Measurements from ENCODE around the gene EPB41L1.

EPB41L1 gene

GRCh38 chr20:36272547-36273220, 118.1 kb downstream of the EPB41L1 start:
- H3K27ac ChIP-seq (ENCODE audit: low read depth, low read length, severe bottlenecking), result no peak overlapping the region
- no peak overlapping the region for H3K4me3 ChIP-seq (ENCODE audit: extremely low read depth, insufficient read depth, low read length, poor library complexity, severe bottlenecking)
- H3K4me1 ChIP-seq (ENCODE audit: control insufficient read depth, insufficient read depth, low read length, poor library complexity, severe bottlenecking), result peaks cover 4% of the 10 kb centered on the region
- 87% methylated on average over 8 to 10 of the region's 12 CpGs for WGBS, 2 experiments (ENCODE audit: insufficient coverage in 2 of 2)
- no peaks in the 10 kb centered on the region for H3K9me3 ChIP-seq (ENCODE audit: control insufficient read depth, low read length)
- H3K36me3 ChIP-seq (ENCODE audit: control insufficient read depth, insufficient read depth, low read length), result no peaks in the 10 kb centered on the region

DNA sequence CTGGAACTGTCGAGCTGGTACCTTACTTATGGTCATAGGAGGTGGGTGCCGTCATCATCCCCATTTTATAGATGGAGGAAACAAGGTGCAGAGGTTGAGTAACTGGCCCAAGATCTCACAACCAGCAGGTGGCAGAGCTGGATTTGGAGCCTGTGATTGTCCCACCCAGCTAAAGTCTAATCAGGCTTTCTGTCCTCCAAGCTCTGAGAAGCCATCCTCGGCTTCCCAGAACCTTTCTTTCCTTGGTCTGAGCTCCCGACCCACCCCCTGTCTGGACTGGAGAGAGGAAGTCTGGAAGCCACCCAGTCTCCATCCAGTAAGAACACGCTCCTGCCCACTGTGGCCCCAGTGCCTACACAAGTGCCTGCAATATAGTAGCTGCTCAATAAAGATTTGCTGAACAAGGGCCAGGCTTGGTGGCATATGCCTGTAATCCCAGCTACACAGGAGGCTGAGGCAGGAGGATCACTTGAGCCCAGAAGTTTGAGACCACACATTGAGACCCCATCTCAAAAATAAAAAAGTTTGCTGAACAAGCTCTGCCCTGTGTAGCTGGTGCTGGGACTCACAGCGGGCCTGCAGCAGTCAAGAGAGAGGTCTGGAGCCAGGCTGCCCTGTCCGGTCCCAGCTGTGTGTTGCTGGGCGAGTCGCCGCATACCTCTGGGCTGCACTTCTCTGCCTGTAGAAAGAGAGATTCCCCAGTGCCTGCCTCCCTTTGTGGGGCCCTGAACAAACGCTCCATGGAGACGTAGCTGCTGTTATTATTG, 119.1 kb downstream of the EPB41L1 start:
- 85 to 87% methylated on average over 10 to 11 of the region's 12 CpGs for WGBS, 2 experiments (ENCODE audit: insufficient coverage in 2 of 2)
- no peaks in the 10 kb centered on the region for H3K36me3 ChIP-seq (ENCODE audit: control insufficient read depth, insufficient read depth, low read length)
- no peak overlapping the region for H3K27ac ChIP-seq (ENCODE audit: low read depth, low read length, severe bottlenecking)
- H3K4me3 ChIP-seq (ENCODE audit: extremely low read depth, insufficient read depth, low read length, poor library complexity, severe bottlenecking), result no peak overlapping the region
- H3K4me1 ChIP-seq (ENCODE audit: control insufficient read depth, insufficient read depth, low read length, poor library complexity, severe bottlenecking), result no peaks in the 10 kb centered on the region
- no peaks in the 10 kb centered on the region for H3K9me3 ChIP-seq (ENCODE audit: control insufficient read depth, low read length)

DNA sequence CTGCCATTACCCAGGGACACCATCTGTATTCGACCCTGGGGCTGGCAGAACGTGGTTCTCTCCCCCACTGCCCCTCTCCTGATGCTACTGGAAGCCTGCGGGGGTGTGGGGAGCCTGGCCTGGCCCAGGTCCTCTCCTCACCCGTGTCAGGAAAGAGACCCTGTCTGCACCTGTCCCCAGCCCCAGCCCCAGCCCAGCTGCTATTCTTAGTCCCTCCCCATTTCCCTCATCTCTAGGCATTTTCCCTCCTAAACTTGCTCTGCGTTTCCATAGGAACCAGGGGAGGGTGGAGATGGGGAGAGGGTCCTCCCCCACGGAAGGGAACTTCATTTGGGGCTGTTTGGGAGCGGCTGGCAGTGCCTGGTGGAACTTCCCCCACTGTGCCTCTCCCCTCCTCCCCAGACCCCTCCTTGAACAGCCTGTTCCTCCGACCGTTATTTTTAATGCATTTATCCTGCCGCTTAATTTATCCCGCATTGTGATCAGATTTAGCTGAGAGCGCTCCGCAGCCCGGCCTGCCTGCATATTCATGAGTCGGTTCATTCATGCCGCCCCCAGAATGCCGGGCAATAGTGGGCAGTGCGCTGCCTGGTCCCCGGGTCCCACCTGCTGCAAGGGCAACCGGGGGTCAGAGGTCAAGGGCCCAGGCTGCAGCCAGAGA, 119.8 kb downstream of the EPB41L1 start:
- Histone ChIP-seq H3K9me3 (ENCODE audit: control insufficient read depth, low read length) (no peaks in the 10 kb centered on the region), H3K4me1 (ENCODE audit: control insufficient read depth, insufficient read depth, low read length, poor library complexity, severe bottlenecking) (no peaks in the 10 kb centered on the region), H3K36me3 (ENCODE audit: control insufficient read depth, insufficient read depth, low read length) (no peaks in the 10 kb centered on the region), H3K4me3 (ENCODE audit: extremely low read depth, insufficient read depth, low read length, poor library complexity, severe bottlenecking) (no peak overlapping the region), H3K27ac (ENCODE audit: low read depth, low read length, severe bottlenecking) (no peak overlapping the region)
- 74 to 77% methylated on average over 16 to 17 of the region's 20 CpGs for WGBS, 2 experiments (ENCODE audit: insufficient coverage in 2 of 2)

GRCh38 chr20:36275011-36275410, 120.5 kb downstream of the EPB41L1 start:
- Histone ChIP-seq H3K4me1 (ENCODE audit: control insufficient read depth, insufficient read depth, low read length, poor library complexity, severe bottlenecking) (no peaks in the 10 kb centered on the region), H3K4me3 (ENCODE audit: extremely low read depth, insufficient read depth, low read length, poor library complexity, severe bottlenecking) (no peak overlapping the region), H3K27ac (ENCODE audit: low read depth, low read length, severe bottlenecking) (no peak overlapping the region), H3K36me3 (ENCODE audit: control insufficient read depth, insufficient read depth, low read length) (no peaks in the 10 kb centered on the region), H3K9me3 (ENCODE audit: control insufficient read depth, low read length) (no peaks in the 10 kb centered on the region)
- WGBS, 2 experiments (ENCODE audit: insufficient coverage in 2 of 2), result 84 to 89% methylated on average over 5 of the region's 5 CpGs

DNA sequence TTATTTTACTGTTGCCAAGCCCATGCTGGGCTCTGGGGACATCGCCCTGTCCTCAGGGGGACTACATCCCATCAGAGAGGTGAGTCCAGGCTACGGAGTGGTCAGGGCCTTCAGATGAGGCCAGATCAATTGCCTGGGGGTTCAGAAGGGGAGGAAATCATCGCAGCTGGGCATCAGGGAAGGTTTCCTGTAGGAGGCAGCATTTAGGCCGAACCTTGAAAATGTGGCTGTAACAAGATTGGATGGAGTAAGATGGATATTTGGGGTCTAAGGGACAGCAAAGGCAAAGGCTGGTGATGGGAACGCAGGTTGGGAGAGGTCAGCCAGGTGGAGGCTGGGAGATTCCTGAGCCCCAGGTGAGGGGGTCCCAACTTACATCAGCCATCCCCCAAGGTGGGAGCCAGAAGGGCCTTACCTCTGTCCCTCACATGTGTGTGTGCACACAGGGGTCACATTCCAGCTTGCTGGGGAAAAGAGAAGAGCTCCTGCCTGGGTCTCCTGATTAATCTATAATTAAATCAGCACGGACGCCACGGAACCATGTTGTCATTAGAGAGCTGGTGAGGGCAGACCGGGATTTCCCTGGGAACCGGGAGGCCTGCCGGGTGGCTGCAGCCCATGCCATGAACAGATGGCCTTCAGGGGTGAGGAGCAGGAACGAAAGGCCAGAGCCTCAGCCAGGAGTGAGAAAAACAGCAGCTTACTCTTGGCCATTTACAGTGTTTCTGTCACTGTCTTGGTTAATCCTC, 121.1 kb downstream of the EPB41L1 start:
- no peak overlapping the region for H3K4me3 ChIP-seq (ENCODE audit: extremely low read depth, insufficient read depth, low read length, poor library complexity, severe bottlenecking)
- no peak overlapping the region for H3K27ac ChIP-seq (ENCODE audit: low read depth, low read length, severe bottlenecking)
- H3K36me3 ChIP-seq (ENCODE audit: control insufficient read depth, insufficient read depth, low read length), result no peaks in the 10 kb centered on the region
- WGBS, 2 experiments (ENCODE audit: insufficient coverage in 2 of 2), result 86 to 93% methylated on average over 11 of the region's 12 CpGs
- H3K9me3 ChIP-seq (ENCODE audit: control insufficient read depth, low read length), result no peaks in the 10 kb centered on the region
- H3K4me1 ChIP-seq (ENCODE audit: control insufficient read depth, insufficient read depth, low read length, poor library complexity, severe bottlenecking), result no peaks in the 10 kb centered on the region

- Histone ChIP-seq H3K36me3 (ENCODE audit: control insufficient read depth, insufficient read depth, low read length) (no peaks in the 10 kb centered on the region), H3K4me1 (ENCODE audit: control insufficient read depth, insufficient read depth, low read length, poor library complexity, severe bottlenecking) (no peaks in the 10 kb centered on the region), H3K4me3 (ENCODE audit: extremely low read depth, insufficient read depth, low read length, poor library complexity, severe bottlenecking) (no peak overlapping the region), H3K27ac (ENCODE audit: low read depth, low read length, severe bottlenecking) (no peak overlapping the region), H3K9me3 (ENCODE audit: control insufficient read depth, low read length) (no peaks in the 10 kb centered on the region)
- 88 to 89% methylated on average over 8 of the region's 9 CpGs for whole genome bisulfite sequencing, 2 experiments (ENCODE audit: insufficient coverage in 2 of 2)
Observed at GRCh38 chr20:36277546-36277945, 123.0 kb downstream of the EPB41L1 start.

DNA sequence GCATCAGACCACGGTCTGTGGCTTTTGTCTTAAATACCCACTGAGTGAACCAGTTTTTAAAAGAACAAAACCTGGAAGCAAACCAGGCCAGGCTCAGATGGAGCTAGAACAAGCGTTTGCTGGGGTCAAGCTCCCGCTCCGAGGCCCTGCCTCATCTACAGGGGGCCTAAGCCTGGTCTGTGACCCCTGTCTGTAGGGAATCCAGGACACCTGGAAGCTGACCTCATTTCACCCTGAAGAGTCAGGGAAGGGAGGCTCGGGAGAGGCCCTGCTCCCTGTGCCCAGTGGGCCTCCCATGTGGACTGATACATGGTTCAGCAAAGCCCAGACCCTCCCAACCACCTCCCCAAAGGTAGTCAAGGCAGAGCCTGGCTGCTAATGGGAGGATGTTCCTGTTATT, 124.8 kb downstream of the EPB41L1 start:
- H3K36me3 ChIP-seq (ENCODE audit: control insufficient read depth, insufficient read depth, low read length), result no peaks in the 10 kb centered on the region
- H3K27ac ChIP-seq (ENCODE audit: low read depth, low read length, severe bottlenecking), result no peak overlapping the region
- 75 to 88% methylated on average over 3 to 4 of the region's 5 CpGs for WGBS, 2 experiments (ENCODE audit: insufficient coverage in 2 of 2)
- no peaks in the 10 kb centered on the region for H3K9me3 ChIP-seq (ENCODE audit: control insufficient read depth, low read length)
- H3K4me3 ChIP-seq (ENCODE audit: extremely low read depth, insufficient read depth, low read length, poor library complexity, severe bottlenecking), result no peak overlapping the region
- H3K4me1 ChIP-seq (ENCODE audit: control insufficient read depth, insufficient read depth, low read length, poor library complexity, severe bottlenecking), result no peaks in the 10 kb centered on the region

- no peaks in the 10 kb centered on the region for H3K9me3 ChIP-seq (ENCODE audit: control insufficient read depth, low read length)
- H3K4me3 ChIP-seq (ENCODE audit: extremely low read depth, insufficient read depth, low read length, poor library complexity, severe bottlenecking), result no peak overlapping the region
- no peak overlapping the region for H3K27ac ChIP-seq (ENCODE audit: low read depth, low read length, severe bottlenecking)
- no peaks in the 10 kb centered on the region for H3K4me1 ChIP-seq (ENCODE audit: control insufficient read depth, insufficient read depth, low read length, poor library complexity, severe bottlenecking)
- WGBS, 2 experiments (ENCODE audit: insufficient coverage in 2 of 2), result 84 to 85% methylated on average over 5 to 6 of the region's 6 CpGs
- no peaks in the 10 kb centered on the region for H3K36me3 ChIP-seq (ENCODE audit: control insufficient read depth, insufficient read depth, low read length)
Observed at GRCh38 chr20:36279776-36280175, 125.2 kb downstream of the EPB41L1 start.

GRCh38 chr20:36281785-36282380, 127.3 kb downstream of the EPB41L1 start:
- 91 to 96% methylated on average over 10 of the region's 10 CpGs for WGBS, 2 experiments (ENCODE audit: insufficient coverage in 2 of 2)
- Histone ChIP-seq H3K4me3 (ENCODE audit: extremely low read depth, insufficient read depth, low read length, poor library complexity, severe bottlenecking) (no peak overlapping the region), H3K9me3 (ENCODE audit: control insufficient read depth, low read length) (no peaks in the 10 kb centered on the region), H3K27ac (ENCODE audit: low read depth, low read length, severe bottlenecking) (no peak overlapping the region), H3K4me1 (ENCODE audit: control insufficient read depth, insufficient read depth, low read length, poor library complexity, severe bottlenecking) (no peaks in the 10 kb centered on the region), H3K36me3 (ENCODE audit: control insufficient read depth, insufficient read depth, low read length) (no peaks in the 10 kb centered on the region)
